A673 (cell line): ENCODE data around the gene GDF11. TPM values are rescaled to one million over a fixed set of nuclear protein-coding genes. Genes with fewer than 3 reads are reported as not detected.

Experiments
- BruUV-seq: library from RNA; stranded (reverse); fragments of 400-500 nt; replicated peaks from 2 replicates; lab custom pipeline; 2021; lab: Mats Ljungman, UMichigan
- CTCF ChIA-PET: fragments of 300-600 bp; sonication (Branson Sonifier 250); formaldehyde crosslinking; loops from one replicate; lab custom pipeline; 2022; ENCODE audit warnings: antibody characterized with exemption; lab: Charles Lee
- POLR2A ChIA-PET: fragments of 300-600 bp; sonication (Branson Sonifier 250); formaldehyde crosslinking; loops from one replicate; lab custom pipeline; 2022; ENCODE audit warnings: antibody characterized with exemption; ENCODE audit not compliant: low non-redundant PET; lab: Charles Lee
- DNase-seq: peaks from one replicate; pipeline ENCODE4 v3.0.0-alpha.2; 2015; ENCODE audit warnings: low spot score
- H3K27ac ChIP-seq: fragments of 200-600 bp; sonication (generic); 2 replicates; pipeline ENCODE4 v1.5.1; 2016; ENCODE audit warnings: mixed run types, low read depth, mild to moderate bottlenecking, mixed read lengths, antibody characterized with exemption, low read length; ENCODE audit not compliant: poor library complexity, severe bottlenecking
- H3K27me3 ChIP-seq: fragments of 200-600 bp; sonication (generic); replicated peaks from 2 replicates; pipeline ENCODE4 v1.6.1; 2017; ENCODE audit warnings: mixed run types, low read depth, mild to moderate bottlenecking, mixed read lengths, antibody characterized with exemption, low read length; ENCODE audit not compliant: insufficient read depth, poor library complexity
- H3K36me3 ChIP-seq: fragments of 200-600 bp; sonication (generic); 2 replicates; pipeline ENCODE4 v1.6.1; 2016; ENCODE audit warnings: mixed run types, mild to moderate bottlenecking, mixed read lengths, antibody characterized with exemption, low read length; ENCODE audit not compliant: insufficient read depth, poor library complexity, severe bottlenecking
- H3K4me1 ChIP-seq: fragments of 200-600 bp; sonication (generic); 2 replicates; pipeline ENCODE4 v1.6.1; 2017; ENCODE audit warnings: mixed run types, mild to moderate bottlenecking, mixed read lengths, antibody characterized with exemption, low read length; ENCODE audit not compliant: insufficient read depth, poor library complexity, severe bottlenecking
- H3K4me3 ChIP-seq: fragments of 200-600 bp; sonication (generic); 2 replicates; pipeline ENCODE4 v1.5.1; 2016; ENCODE audit warnings: low read depth, mixed run types, mild to moderate bottlenecking, mixed read lengths, low read length; ENCODE audit not compliant: poor library complexity, severe bottlenecking
- H3K9me3 ChIP-seq: fragments of 200-600 bp; sonication (generic); 2 replicates; pipeline ENCODE4 v1.6.1; 2016; ENCODE audit warnings: mixed run types, low read depth, mild to moderate bottlenecking, mixed read lengths, antibody characterized with exemption, low read length; ENCODE audit not compliant: poor library complexity, severe bottlenecking
- EZH2 ChIP-seq: fragments of 200-600 bp; sonication (generic); IDR thresholded peaks from 2 replicates; pipeline ENCODE4 v1.6.1; 2017; ENCODE audit warnings: borderline replicate concordance, low read depth, mild to moderate bottlenecking, mixed read lengths, antibody characterized with exemption, low read length; ENCODE audit not compliant: poor library complexity, severe bottlenecking
- intact Hi-C: fragments of 100-400 bp; cut with micrococcal nuclease; formaldehyde crosslinking; loops from one replicate; pipeline ENCODE4 v1.10.0; 2022; ENCODE audit not compliant: unreplicated experiment
- total RNA-seq: library from RNA; stranded (reverse); gene quantifications from 2 replicates; pipeline ENCODE4 v1.2.3, GENCODE V29; 2021
- TF ChIP-seq, protein P1 (sequence below): fragments of 300-800, 200-600 bp; sonication (generic); conservative IDR thresholded peaks from 2 replicates; pipeline ENCODE4 v1.5.1; 2017; ENCODE audit warnings: low read depth, mild to moderate bottlenecking, antibody characterized with exemption, low read length, moderate library complexity, mixed read lengths

The GDF11 gene
- total RNA-seq, 1 experiment from 2014 or later, result 38.4 TPM

DNA sequence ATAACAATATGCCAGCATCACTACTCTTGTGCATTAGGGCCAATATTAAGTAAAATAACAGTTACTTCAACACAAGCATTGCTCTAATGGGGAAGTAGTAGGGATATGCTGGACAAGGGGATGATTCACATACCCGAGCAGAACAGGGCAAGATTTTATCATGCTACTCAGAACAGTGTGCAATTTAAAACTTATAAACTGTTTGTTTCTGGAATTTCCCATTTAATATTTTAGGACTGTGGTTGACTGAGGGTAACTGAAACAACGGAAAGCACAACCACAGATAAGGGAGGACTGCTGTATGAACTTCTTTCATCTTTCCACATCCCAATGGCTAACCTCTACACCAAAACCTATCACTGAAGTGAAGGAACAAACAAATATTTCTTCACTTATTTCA lies 37.8 kb downstream of the GDF11 start:
- no peak overlapping the region for H3K27ac ChIP-seq
- H3K36me3 ChIP-seq, result peaks cover 77% of the 10 kb centered on the region
- CTCF ChIA-PET, result no interaction called here
- no peak for TF ChIP-seq EZH2
- TF ChIP-seq, protein P1, sequence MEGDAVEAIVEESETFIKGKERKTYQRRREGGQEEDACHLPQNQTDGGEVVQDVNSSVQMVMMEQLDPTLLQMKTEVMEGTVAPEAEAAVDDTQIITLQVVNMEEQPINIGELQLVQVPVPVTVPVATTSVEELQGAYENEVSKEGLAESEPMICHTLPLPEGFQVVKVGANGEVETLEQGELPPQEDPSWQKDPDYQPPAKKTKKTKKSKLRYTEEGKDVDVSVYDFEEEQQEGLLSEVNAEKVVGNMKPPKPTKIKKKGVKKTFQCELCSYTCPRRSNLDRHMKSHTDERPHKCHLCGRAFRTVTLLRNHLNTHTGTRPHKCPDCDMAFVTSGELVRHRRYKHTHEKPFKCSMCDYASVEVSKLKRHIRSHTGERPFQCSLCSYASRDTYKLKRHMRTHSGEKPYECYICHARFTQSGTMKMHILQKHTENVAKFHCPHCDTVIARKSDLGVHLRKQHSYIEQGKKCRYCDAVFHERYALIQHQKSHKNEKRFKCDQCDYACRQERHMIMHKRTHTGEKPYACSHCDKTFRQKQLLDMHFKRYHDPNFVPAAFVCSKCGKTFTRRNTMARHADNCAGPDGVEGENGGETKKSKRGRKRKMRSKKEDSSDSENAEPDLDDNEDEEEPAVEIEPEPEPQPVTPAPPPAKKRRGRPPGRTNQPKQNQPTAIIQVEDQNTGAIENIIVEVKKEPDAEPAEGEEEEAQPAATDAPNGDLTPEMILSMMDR, result no peak
- no TSS peak for BruUV-seq
- no peak for DNase-seq
- POLR2A ChIA-PET, result no interaction called here
- intact Hi-C loops, result no loop called here
- H3K4me1 ChIP-seq, result no peaks in the 10 kb centered on the region
- no peak overlapping the region for H3K4me3 ChIP-seq
- H3K9me3 ChIP-seq, result no peaks in the 10 kb centered on the region
- no peaks in the 10 kb centered on the region for H3K27me3 ChIP-seq

DNA sequence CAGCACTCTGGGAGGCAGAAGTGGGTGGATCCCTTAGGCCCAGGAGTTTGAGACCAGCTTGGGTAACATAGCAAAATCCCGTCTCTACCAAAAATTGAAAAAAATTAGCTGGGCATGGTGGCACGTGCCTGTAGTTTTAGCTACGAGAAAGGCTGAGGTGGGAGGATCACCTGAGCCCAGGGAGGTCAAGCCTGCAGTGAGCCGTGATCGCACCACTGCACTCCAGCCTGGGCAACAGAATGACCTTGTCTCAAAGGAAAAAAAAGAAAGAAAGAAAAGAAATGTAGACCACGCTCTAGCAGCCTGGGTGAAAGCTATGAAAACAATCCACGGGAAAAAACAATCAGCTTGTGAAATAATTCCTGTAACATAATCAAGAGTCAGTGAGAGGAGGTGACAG lies 45.6 kb downstream of the GDF11 start:
- Histone ChIP-seq H3K9me3 (no peaks in the 10 kb centered on the region), H3K27ac (no peak overlapping the region), H3K4me3 (no peak overlapping the region), H3K36me3 (peaks cover 83% of the 10 kb centered on the region), H3K4me1 (no peaks in the 10 kb centered on the region), H3K27me3 (no peaks in the 10 kb centered on the region)
- ChIA-PET POLR2A (no interaction called here), CTCF (no interaction called here)
- TF ChIP-seq, protein P1, result no peak
- no peak for TF ChIP-seq EZH2
- no peak for DNase-seq
- intact Hi-C loops, result no loop called here
- BruUV-seq, result no TSS peak

DNA sequence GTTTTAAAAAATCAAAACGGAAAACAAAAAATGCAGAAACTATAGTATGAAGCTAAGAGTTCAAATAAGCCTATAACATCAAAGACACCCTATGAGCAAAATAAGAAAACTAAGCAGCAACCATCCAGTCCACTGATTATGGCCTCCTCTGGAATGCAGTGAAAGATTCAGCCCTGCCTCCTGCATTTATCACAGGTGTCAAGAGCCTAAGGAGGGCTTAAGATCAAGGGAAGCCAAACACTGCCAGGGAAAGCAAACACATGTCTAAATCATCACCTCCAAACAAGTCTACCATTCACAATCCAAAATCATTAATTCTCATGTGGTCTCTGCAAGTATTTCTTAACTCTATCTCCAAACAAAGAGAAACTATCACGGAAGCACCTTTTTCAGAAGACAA lies 46.2 kb downstream of the GDF11 start:
- Histone ChIP-seq H3K36me3 (peaks cover 83% of the 10 kb centered on the region), H3K9me3 (no peaks in the 10 kb centered on the region)
- BruUV-seq, result no TSS peak

More for the DNA sequence above, 46.2 kb downstream of the GDF11 start:
- Histone ChIP-seq H3K27me3 (no peaks in the 10 kb centered on the region), H3K27ac (no peak overlapping the region), H3K4me1 (no peaks in the 10 kb centered on the region), H3K4me3 (no peak overlapping the region)
- POLR2A ChIA-PET, result no interaction called here
- no peak for TF ChIP-seq EZH2
- TF ChIP-seq, protein P1, result no peak
- CTCF ChIA-PET, result no interaction called here
- intact Hi-C loops, result no loop called here
- DNase-seq, result no peak
